ENCODE measurements around the gene ACTL8.

Gene ACTL8

GRCh38 chr1:17763995-17764394 is 8.9 kb downstream of the ACTL8 start:
- H3K27ac ChIP-seq (ENCODE audit: insufficient read depth, low read length, poor library complexity, severe bottlenecking) = no peak overlapping the region
- H3K4me3 ChIP-seq (ENCODE audit: insufficient read depth, low read depth, low read length, poor library complexity, severe bottlenecking) = no peak overlapping the region
- no peaks in the 10 kb centered on the region for H3K27me3 ChIP-seq (replicated peaks; ENCODE audit: control insufficient read depth, insufficient read depth, low read length, poor library complexity, severe bottlenecking)
- DNase-seq = no peak
- H3K9me3 ChIP-seq (ENCODE audit: control insufficient read depth, low read length) = peaks cover 11% of the 10 kb centered on the region
- no peaks in the 10 kb centered on the region for H3K36me3 ChIP-seq (ENCODE audit: control insufficient read depth, insufficient read depth, low read length)
- H3K4me1 ChIP-seq (ENCODE audit: control insufficient read depth, insufficient read depth, low read length, poor library complexity, severe bottlenecking) = no peaks in the 10 kb centered on the region

DNA sequence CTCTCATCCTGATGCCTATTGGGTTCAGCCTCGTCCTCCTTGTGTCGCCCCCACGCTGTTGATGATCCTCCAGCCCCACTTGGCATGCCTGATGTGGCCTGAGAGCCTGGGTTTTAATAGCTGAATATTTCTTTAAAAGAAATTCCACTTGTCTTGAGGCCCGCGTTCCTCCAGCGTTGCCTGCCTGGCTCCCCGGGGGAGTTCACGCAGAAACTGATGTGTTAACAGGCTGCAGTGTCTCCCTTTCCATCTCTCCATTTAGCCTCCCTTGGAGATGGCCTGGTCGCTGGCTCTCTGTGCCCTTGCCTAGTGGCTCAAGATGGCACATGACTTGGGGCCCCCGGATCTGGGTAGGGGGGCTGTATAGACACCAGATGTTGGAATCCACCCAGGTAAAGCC is 9.5 kb downstream of the ACTL8 start:
- no peaks in the 10 kb centered on the region for H3K4me1 ChIP-seq (ENCODE audit: control insufficient read depth, insufficient read depth, low read length, poor library complexity, severe bottlenecking)
- H3K36me3 ChIP-seq (ENCODE audit: control insufficient read depth, insufficient read depth, low read length) = no peaks in the 10 kb centered on the region
- no peaks in the 10 kb centered on the region for H3K27me3 ChIP-seq (replicated peaks; ENCODE audit: control insufficient read depth, insufficient read depth, low read length, poor library complexity, severe bottlenecking)
- no peak for DNase-seq
- H3K4me3 ChIP-seq (ENCODE audit: insufficient read depth, low read depth, low read length, poor library complexity, severe bottlenecking) = no peak overlapping the region
- no peak overlapping the region for H3K27ac ChIP-seq (ENCODE audit: insufficient read depth, low read length, poor library complexity, severe bottlenecking)
- peaks cover 5% of the 10 kb centered on the region for H3K9me3 ChIP-seq (ENCODE audit: control insufficient read depth, low read length)

DNA sequence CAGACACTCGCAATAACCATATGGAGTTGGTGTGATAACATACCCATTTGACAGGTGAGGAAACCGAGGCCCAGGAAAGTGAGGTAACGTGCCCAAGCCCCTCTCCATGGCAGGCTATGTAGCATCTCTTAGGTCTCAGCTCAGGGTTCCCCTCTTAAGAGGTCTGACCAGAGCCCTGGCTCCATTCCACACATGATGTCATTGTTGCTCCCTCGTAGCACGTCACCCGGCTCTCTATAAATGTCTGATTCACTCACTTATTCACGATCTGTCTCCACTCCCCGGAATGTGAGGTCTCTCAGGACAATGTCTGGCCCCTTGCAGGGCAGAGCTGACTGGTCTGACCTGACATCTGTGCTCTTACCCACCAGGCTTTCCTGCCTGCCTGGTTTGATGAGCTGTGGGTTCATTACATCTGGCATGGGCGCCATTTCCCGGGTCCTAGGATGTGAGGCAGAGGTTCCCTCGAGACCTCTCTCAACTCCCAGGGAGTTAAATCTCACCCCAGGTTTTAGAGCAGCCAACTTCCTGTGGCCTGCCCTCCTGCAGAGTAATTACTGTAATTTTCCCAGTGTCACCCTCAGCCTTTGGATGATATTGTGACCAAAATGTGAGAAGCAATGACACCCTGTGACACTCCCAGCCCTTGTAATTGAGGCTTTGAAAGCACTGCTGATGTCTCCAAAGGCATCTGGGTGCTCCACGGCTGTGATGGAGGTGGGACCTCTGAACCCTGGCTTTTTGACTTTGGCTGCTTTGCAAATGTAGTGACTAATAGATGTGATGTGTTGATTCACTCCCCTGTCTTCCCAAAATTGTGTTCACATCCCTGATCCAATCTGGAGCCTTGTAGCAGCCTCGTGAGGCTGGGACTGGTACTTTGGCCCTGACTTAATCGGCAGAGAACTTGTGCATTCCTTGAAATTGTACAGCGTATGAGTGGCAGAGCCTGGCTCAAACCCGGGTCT is 10.6 kb downstream of the ACTL8 start:
- Histone ChIP-seq H3K4me1 (ENCODE audit: control insufficient read depth, insufficient read depth, low read length, poor library complexity, severe bottlenecking) (no peaks in the 10 kb centered on the region), H3K9me3 (ENCODE audit: control insufficient read depth, low read length) (no peaks in the 10 kb centered on the region), H3K27ac (ENCODE audit: insufficient read depth, low read length, poor library complexity, severe bottlenecking) (no peak overlapping the region), H3K36me3 (ENCODE audit: control insufficient read depth, insufficient read depth, low read length) (no peaks in the 10 kb centered on the region), H3K4me3 (ENCODE audit: insufficient read depth, low read depth, low read length, poor library complexity, severe bottlenecking) (no peak overlapping the region), H3K27me3 (replicated peaks; ENCODE audit: control insufficient read depth, insufficient read depth, low read length, poor library complexity, severe bottlenecking) (no peaks in the 10 kb centered on the region)
- no peak for DNase-seq

DNA sequence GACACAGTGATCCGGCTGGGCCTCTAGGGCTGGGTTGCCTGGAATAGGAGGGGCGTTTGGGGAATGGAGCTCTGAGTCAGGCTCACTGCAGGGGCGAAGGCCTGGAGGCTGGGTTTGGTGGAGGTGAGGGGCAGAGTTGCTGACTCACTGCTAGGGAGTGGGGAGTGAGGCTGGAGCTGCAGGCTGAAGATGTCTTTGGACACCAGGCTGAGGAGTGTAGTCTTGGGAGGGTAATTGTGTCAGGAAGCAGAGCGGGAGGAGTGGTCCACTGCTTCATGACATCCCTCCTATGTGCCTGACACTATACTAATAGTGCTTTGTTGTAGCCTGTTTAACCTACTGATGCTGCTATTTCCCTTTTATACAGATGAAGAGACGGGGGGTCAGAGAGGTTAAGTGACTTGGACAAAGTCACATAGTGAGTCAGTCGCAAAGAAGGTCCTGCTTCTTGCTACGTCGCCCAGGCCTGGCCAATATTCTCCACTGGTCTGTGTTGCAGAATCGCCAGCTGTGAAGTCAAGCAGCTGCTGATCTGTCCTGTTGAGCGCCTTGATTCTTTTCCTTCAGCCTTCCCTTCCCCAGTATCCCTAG is 13.6 kb downstream of the ACTL8 start:
- Histone ChIP-seq H3K4me1 (ENCODE audit: control insufficient read depth, insufficient read depth, low read length, poor library complexity, severe bottlenecking) (no peaks in the 10 kb centered on the region), H3K27me3 (replicated peaks; ENCODE audit: control insufficient read depth, insufficient read depth, low read length, poor library complexity, severe bottlenecking) (no peaks in the 10 kb centered on the region), H3K4me3 (ENCODE audit: insufficient read depth, low read depth, low read length, poor library complexity, severe bottlenecking) (no peak overlapping the region), H3K36me3 (ENCODE audit: control insufficient read depth, insufficient read depth, low read length) (no peaks in the 10 kb centered on the region), H3K9me3 (ENCODE audit: control insufficient read depth, low read length) (no peaks in the 10 kb centered on the region), H3K27ac (ENCODE audit: insufficient read depth, low read length, poor library complexity, severe bottlenecking) (no peak overlapping the region)
- no peak for DNase-seq

- no peaks in the 10 kb centered on the region for H3K9me3 ChIP-seq (ENCODE audit: control insufficient read depth, low read length)
- H3K4me1 ChIP-seq (ENCODE audit: control insufficient read depth, insufficient read depth, low read length, poor library complexity, severe bottlenecking) = no peaks in the 10 kb centered on the region
- no peak overlapping the region for H3K4me3 ChIP-seq (ENCODE audit: insufficient read depth, low read depth, low read length, poor library complexity, severe bottlenecking)
- no peaks in the 10 kb centered on the region for H3K36me3 ChIP-seq (ENCODE audit: control insufficient read depth, insufficient read depth, low read length)
- DNase-seq = no peak
- H3K27ac ChIP-seq (ENCODE audit: insufficient read depth, low read length, poor library complexity, severe bottlenecking) = no peak overlapping the region
- peaks cover 3% of the 10 kb centered on the region for H3K27me3 ChIP-seq (replicated peaks; ENCODE audit: control insufficient read depth, insufficient read depth, low read length, poor library complexity, severe bottlenecking)
Observed at GRCh38 chr1:17770983-17771382, 15.8 kb downstream of the ACTL8 start.

- Histone ChIP-seq H3K27me3 (replicated peaks; ENCODE audit: control insufficient read depth, insufficient read depth, low read length, poor library complexity, severe bottlenecking) (peaks cover 3% of the 10 kb centered on the region), H3K4me1 (ENCODE audit: control insufficient read depth, insufficient read depth, low read length, poor library complexity, severe bottlenecking) (no peaks in the 10 kb centered on the region), H3K4me3 (ENCODE audit: insufficient read depth, low read depth, low read length, poor library complexity, severe bottlenecking) (no peak overlapping the region), H3K9me3 (ENCODE audit: control insufficient read depth, low read length) (no peaks in the 10 kb centered on the region), H3K36me3 (ENCODE audit: control insufficient read depth, insufficient read depth, low read length) (no peaks in the 10 kb centered on the region), H3K27ac (ENCODE audit: insufficient read depth, low read length, poor library complexity, severe bottlenecking) (no peak overlapping the region)
- no peak for DNase-seq
Observed at GRCh38 chr1:17772615-17773212, 17.6 kb downstream of the ACTL8 start.

DNA sequence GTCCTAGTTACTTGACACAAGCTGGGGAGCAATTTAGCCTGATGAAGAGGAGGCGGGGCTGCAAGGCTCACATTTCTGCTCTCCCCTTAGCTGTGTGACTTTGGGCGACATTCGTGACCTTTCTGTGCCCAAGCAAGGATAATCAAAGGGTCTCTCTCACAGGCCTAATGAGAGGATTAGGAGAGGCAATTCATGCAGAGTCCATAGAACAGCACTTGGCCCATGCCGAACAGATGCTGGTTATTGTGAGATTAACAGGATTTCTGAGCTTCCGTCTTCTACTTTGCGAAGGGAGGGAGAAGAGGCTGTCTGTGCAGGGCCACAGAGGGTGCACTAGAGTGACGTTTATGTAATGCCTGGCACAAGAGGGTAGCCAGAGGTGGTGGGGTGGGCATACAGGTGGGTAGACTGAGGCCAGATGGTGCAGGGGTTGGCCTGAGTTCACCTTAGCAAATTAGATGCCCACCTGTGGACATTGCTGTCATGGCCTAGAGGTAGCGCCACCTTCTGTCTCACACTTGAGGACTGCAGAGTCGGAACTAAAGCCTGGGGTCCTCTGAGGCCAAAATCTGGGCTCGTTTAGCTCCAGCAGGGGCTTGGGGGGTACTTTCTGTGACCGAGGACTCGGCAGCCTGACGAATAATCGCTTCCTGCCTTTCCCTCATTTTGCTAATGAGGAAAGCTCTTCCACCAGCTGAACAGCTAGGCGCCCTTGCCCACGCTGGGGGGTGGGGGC is 18.6 kb downstream of the ACTL8 start:
- no peak overlapping the region for H3K4me3 ChIP-seq (ENCODE audit: insufficient read depth, low read depth, low read length, poor library complexity, severe bottlenecking)
- H3K27me3 ChIP-seq (replicated peaks; ENCODE audit: control insufficient read depth, insufficient read depth, low read length, poor library complexity, severe bottlenecking) = peaks cover 3% of the 10 kb centered on the region
- H3K36me3 ChIP-seq (ENCODE audit: control insufficient read depth, insufficient read depth, low read length) = no peaks in the 10 kb centered on the region
- no peaks in the 10 kb centered on the region for H3K9me3 ChIP-seq (ENCODE audit: control insufficient read depth, low read length)
- no peak overlapping the region for H3K27ac ChIP-seq (ENCODE audit: insufficient read depth, low read length, poor library complexity, severe bottlenecking)
- no peak for DNase-seq
- no peaks in the 10 kb centered on the region for H3K4me1 ChIP-seq (ENCODE audit: control insufficient read depth, insufficient read depth, low read length, poor library complexity, severe bottlenecking)

DNA sequence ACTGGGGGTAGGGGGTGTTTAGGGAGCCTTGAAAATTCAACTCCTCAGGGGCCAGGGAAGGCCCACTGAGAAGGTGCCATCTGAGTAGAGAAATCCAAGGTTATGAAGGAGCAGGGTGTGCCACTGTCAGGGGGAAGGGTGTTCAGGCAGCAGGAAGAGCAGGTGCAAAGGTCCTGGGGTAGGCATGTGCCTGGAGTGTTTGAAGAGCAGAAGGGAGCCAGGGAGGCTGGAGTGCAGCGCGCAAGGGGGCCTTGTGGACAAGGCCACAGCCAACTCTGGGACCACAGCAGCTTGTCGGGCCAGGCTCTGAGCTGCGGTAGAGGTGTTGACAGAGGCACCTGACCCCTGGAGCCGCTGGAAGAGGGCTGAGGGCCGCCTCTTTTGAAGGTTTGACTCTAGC is 19.3 kb downstream of the ACTL8 start:
- Histone ChIP-seq H3K27me3 (replicated peaks; ENCODE audit: control insufficient read depth, insufficient read depth, low read length, poor library complexity, severe bottlenecking) (peaks cover 3% of the 10 kb centered on the region), H3K9me3 (ENCODE audit: control insufficient read depth, low read length) (no peaks in the 10 kb centered on the region), H3K4me1 (ENCODE audit: control insufficient read depth, insufficient read depth, low read length, poor library complexity, severe bottlenecking) (no peaks in the 10 kb centered on the region), H3K36me3 (ENCODE audit: control insufficient read depth, insufficient read depth, low read length) (no peaks in the 10 kb centered on the region), H3K4me3 (ENCODE audit: insufficient read depth, low read depth, low read length, poor library complexity, severe bottlenecking) (no peak overlapping the region), H3K27ac (ENCODE audit: insufficient read depth, low read length, poor library complexity, severe bottlenecking) (no peak overlapping the region)
- no peak for DNase-seq

- no peaks in the 10 kb centered on the region for H3K36me3 ChIP-seq (ENCODE audit: control insufficient read depth, insufficient read depth, low read length)
- no peak overlapping the region for H3K27ac ChIP-seq (ENCODE audit: insufficient read depth, low read length, poor library complexity, severe bottlenecking)
- no peak overlapping the region for H3K4me3 ChIP-seq (ENCODE audit: insufficient read depth, low read depth, low read length, poor library complexity, severe bottlenecking)
- no peaks in the 10 kb centered on the region for H3K4me1 ChIP-seq (ENCODE audit: control insufficient read depth, insufficient read depth, low read length, poor library complexity, severe bottlenecking)
- no peaks in the 10 kb centered on the region for H3K9me3 ChIP-seq (ENCODE audit: control insufficient read depth, low read length)
- H3K27me3 ChIP-seq (replicated peaks; ENCODE audit: control insufficient read depth, insufficient read depth, low read length, poor library complexity, severe bottlenecking) = peaks cover 3% of the 10 kb centered on the region
- no peak for DNase-seq
Observed at GRCh38 chr1:17775796-17776195, 20.7 kb downstream of the ACTL8 start.
